Measurements from ENCODE around the gene CHD9NB.

- no peak for TF ChIP-seq POLR2A (IDR thresholded peaks at IDR 0.05)
- TF ChIP-seq, protein P1, sequence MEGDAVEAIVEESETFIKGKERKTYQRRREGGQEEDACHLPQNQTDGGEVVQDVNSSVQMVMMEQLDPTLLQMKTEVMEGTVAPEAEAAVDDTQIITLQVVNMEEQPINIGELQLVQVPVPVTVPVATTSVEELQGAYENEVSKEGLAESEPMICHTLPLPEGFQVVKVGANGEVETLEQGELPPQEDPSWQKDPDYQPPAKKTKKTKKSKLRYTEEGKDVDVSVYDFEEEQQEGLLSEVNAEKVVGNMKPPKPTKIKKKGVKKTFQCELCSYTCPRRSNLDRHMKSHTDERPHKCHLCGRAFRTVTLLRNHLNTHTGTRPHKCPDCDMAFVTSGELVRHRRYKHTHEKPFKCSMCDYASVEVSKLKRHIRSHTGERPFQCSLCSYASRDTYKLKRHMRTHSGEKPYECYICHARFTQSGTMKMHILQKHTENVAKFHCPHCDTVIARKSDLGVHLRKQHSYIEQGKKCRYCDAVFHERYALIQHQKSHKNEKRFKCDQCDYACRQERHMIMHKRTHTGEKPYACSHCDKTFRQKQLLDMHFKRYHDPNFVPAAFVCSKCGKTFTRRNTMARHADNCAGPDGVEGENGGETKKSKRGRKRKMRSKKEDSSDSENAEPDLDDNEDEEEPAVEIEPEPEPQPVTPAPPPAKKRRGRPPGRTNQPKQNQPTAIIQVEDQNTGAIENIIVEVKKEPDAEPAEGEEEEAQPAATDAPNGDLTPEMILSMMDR (IDR thresholded peaks at IDR 0.05), result no peak
Measured at GRCh38 chr16:53045341-53046220, 7.1 kb downstream of the CHD9NB start.

All from body of pancreas (tissue), 4 donors.